Pancreas (tissue), 10 donors: ENCODE measurements around the gene ARHGAP26. TPM values are rescaled to one million over a fixed set of nuclear protein-coding genes. Genes with fewer than 3 reads are reported as not detected.

Experiments
- ATAC-seq, 4 donors: fragments of 200-7000 bp; cut with Tn5 transposase; one replicate each; pipeline versions ENCODE4 v1.8.0 to v1.9.1; 2020; ENCODE audit warnings: mild to moderate bottlenecking in 4 of 4, moderate library complexity in 4 of 4
- DNase-seq, 6 donors: peaks; one replicate each; pipeline ENCODE4 v3.0.0-alpha.2; 2020
- FAIRE-seq: peaks from 2 replicates; lab custom pipeline; 2012; peaks lifted over from hg19 to GRCh38; lab: Jason Lieb, UNC
- H3K27ac ChIP-seq, 4 donors: fragments of 200-600 bp; sonication (generic); 1 replicate in 3 of 4; 2 replicates in 1 of 4; pipeline versions ENCODE4 v1.5.0 to v1.8.0; 2020
- H3K27me3 ChIP-seq, 4 donors: fragments of 200-600 bp; one replicate each; pipeline ENCODE4 v1.8.0; 2021
- H3K36me3 ChIP-seq, 3 donors: fragments of 200-600 bp; sonication (generic) in 1 of 3; one replicate each; pipeline versions ENCODE4 v1.5.0 to v1.8.0; 2020 to 2021
- H3K4me1 ChIP-seq, 3 donors: fragments of 200-600 bp; one replicate each; pipeline ENCODE4 v1.8.0; 2021
- H3K4me3 ChIP-seq, 4 donors: fragments of 200-600 bp; sonication (generic) in 2 of 4; one replicate each; pipeline versions ENCODE4 v1.5.0 to v1.8.0; 2020 to 2021
- H3K9me3 ChIP-seq, 4 donors: fragments of 200-600 bp; one replicate each; pipeline ENCODE4 v1.8.0; 2021
- CTCF ChIP-seq, 4 donors: fragments of 200-600 bp; sonication (generic) in 3 of 4; IDR thresholded peaks; one replicate each; pipeline versions ENCODE4 v1.5.0 to v1.8.0; 2021; ENCODE audit warnings: antibody characterized with exemption in 4 of 4
- WGBS, 2 donors: extraction: QIAGEN DNeasy Blood & Tissue Kit; methylation state at CpG; one replicate each; pipeline ENCODE4 v1.1.7; 2013; 5-methylcytosine and 5-hydroxymethylcytosine counted together
- intact Hi-C, 3 donors: fragments of 100-400 bp; cut with DNase I; formaldehyde crosslinking; loops; one replicate each; pipeline versions ENCODE4 v1.11.1 to v1.14.2; 2022
- polyA plus RNA-seq, 2 donors: library from polyadenylated mRNA; stranded (reverse); fragments of 200-250 nt; gene quantifications; one replicate each; pipeline ENCODE4 v1.2.3, GENCODE V29; 2013
- total RNA-seq, 6 donors: library from RNA; stranded (reverse); fragmentation: NEBNext Ultra II Directional in 4 of 6; extraction: Animal tissue kit (Norgen Biotek cat#: 25700) in 4 of 6; gene quantifications; one replicate each; pipeline versions ENCODE4 v1.2.1 to v1.2.4, GENCODE V29; 2021 to 2023
- donor health status: healthy with polysubstance abuse.
- donor health status: DM: no; HTN: no; CAD: no; lungs with moderate emphysema.
- donor health status: DM: no; HTN: no; CAD: no.
- donor health status: control.
- donor health status: control.
- donor health status: Bipolar disorder and iron deficiency.
- donor health status: DM: yes; HTN: yes; CAD: no.
- donor health status: DM: no; HTN: no; CAD: no.
- donor health status: DM: no; HTN: no; CAD: no.
- donor health status: DM: yes; HTN: yes; CAD: no.

Gene ARHGAP26
- total and polyA plus RNA-seq, 8 donors = 3.0 to 28.1 (median 10.3) TPM

- TF ChIP-seq CTCF (IDR thresholded peaks at IDR 0.05) = no peak
- H3K4me3 ChIP-seq = no peak overlapping the region
- DNase-seq (no peak), ATAC-seq (no peak), FAIRE-seq (no peak)
- no peaks in the 10 kb centered on the region for H3K36me3 ChIP-seq
- no peaks in the 10 kb centered on the region for H3K9me3 ChIP-seq
- H3K4me1 ChIP-seq = peaks cover 0 to 5% (median 4%) of the 10 kb centered on the region in 3 donors
- intact Hi-C loops = no loop called here
- no peaks in the 10 kb centered on the region for H3K27me3 ChIP-seq
- WGBS, 2 donors = 87 to 95% methylated on average over 6 of the region's 6 CpGs
- no peak overlapping the region for H3K27ac ChIP-seq
These were observed 332.2 kb downstream of the ARHGAP26 start for GRCh38 chr5:143102411-143102810.

GRCh38 chr5:143105216-143105905, 335.2 kb downstream of the ARHGAP26 start:
- TF ChIP-seq CTCF (IDR thresholded peaks at IDR 0.05) = no peak
- intact Hi-C loops = loop anchor here in 1 of 3 donors (5.0 kb wide), 1 partner anchor 297 kb away; the partner anchor contains the start of gene NR3C1
- FAIRE-seq (no peak), ATAC-seq (no peak), DNase-seq (no peak)
- WGBS, 2 donors = 80 to 82% methylated on average over 16 of the region's 16 CpGs
- Histone ChIP-seq H3K4me1 (peaks cover 4 to 21% (median 17%) of the 10 kb centered on the region in 3 donors), H3K9me3 (no peaks in the 10 kb centered on the region), H3K4me3 (no peak overlapping the region), H3K27ac (no peak overlapping the region), H3K36me3 (no peaks in the 10 kb centered on the region), H3K27me3 (no peaks in the 10 kb centered on the region)

GRCh38 chr5:143106174-143106573, 336.0 kb downstream of the ARHGAP26 start:
- ATAC-seq (peak; percentile 91 to 96 (median 92)), DNase-seq (peak in 5 of 6 donors; percentile 56 to 73 (median 60)), FAIRE-seq (no peak)
- Histone ChIP-seq H3K27me3 (no peaks in the 10 kb centered on the region), H3K4me3 (no peak overlapping the region), H3K27ac (no peak overlapping the region), H3K9me3 (no peaks in the 10 kb centered on the region), H3K4me1 (peaks cover 4 to 21% (median 17%) of the 10 kb centered on the region in 3 donors), H3K36me3 (no peaks in the 10 kb centered on the region)
- intact Hi-C loops = loop anchor here in 1 of 3 donors (5.0 kb wide), 1 partner anchor 296 kb away; the partner anchor contains the start of gene NR3C1
- peak in 1 of 4 donors; percentile 10 for TF ChIP-seq CTCF (IDR thresholded peaks at IDR 0.05)
- WGBS, 2 donors = 34% methylated on average over 6 of the region's 6 CpGs

- Histone ChIP-seq H3K27me3 (no peaks in the 10 kb centered on the region), H3K9me3 (no peaks in the 10 kb centered on the region), H3K4me3 (no peak overlapping the region), H3K27ac (peak overlapping the region in 1 of 4 donors; percentile 17), H3K36me3 (no peaks in the 10 kb centered on the region), H3K4me1 (peaks cover 4 to 21% (median 17%) of the 10 kb centered on the region in 3 donors)
- 7 to 8% methylated on average over 3 of the region's 3 CpGs for WGBS, 2 donors
- intact Hi-C loops = loop anchor here in 1 of 3 donors (5.0 kb wide), 1 partner anchor 294 kb away; the partner anchor contains the start of gene NR3C1
- ATAC-seq = peak; percentile 59 to 70 (median 65)
- no peak for FAIRE-seq
- peak; percentile 37 to 69 (median 64) for DNase-seq
- TF ChIP-seq CTCF (IDR thresholded peaks at IDR 0.05) = no peak
These were observed 338.4 kb downstream of the ARHGAP26 start for GRCh38 chr5:143108498-143109128.
